Activated CD4-positive, alpha-beta T cell treated with anti-CD3 and anti-CD28 coated beads, Interleukin-2, amount 50 U/mL, for 1 hour (primary cell): ENCODE measurements around the gene GPR6.

Experiments
- DNase-seq: peaks from one replicate; pipeline ENCODE4 v3.0.0-alpha.2; 2020

Gene GPR6, protein sequence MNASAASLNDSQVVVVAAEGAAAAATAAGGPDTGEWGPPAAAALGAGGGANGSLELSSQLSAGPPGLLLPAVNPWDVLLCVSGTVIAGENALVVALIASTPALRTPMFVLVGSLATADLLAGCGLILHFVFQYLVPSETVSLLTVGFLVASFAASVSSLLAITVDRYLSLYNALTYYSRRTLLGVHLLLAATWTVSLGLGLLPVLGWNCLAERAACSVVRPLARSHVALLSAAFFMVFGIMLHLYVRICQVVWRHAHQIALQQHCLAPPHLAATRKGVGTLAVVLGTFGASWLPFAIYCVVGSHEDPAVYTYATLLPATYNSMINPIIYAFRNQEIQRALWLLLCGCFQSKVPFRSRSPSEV

DNA sequence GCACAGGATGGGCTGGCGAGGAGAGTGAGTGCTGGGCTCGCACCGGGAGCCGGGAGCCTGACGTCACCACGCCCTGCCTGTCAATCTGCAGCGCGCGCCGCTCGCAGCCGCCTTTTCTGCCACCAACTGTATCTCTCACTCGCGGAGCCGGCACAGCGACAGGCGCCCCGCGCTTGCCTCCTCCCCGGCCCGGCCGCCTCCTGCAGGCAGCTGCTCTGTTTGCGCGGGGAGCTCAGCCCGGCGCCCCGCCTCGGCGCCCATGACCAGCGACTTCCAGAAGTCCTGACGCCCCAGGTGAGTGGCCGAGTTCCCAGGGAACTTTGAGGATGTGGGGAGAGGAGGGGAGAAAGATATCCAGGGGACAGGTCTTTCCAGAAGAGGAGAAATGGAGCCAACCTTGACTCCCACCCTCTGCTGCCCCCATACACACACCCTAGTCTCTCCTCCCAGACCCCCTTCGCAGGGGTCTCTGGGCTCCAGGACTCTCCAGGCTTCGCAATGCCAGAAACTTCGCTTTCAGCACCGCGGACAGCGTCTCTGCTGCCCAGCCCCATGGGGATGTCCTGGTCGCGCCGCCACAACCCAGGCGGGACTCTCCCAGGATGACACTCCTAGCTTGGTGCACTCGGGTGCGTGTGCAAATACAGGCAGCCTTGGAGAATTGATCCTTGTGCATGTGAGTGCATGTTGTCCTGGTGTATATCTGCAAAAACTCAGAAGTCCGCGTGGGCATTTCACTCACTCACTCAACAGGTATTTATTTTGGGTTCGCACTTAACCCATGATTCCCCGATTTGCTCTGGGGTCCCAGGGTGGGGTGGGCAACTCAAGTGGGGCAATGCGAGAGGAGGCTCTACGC, at the start of gene GPR6:
TSS of gene GPR6 (plus strand) at position 138 of the 859 bp plus-strand sequence. CDS start 802 bp downstream, outside the sequence.
- peak; percentile 4 for DNase-seq

DNA sequence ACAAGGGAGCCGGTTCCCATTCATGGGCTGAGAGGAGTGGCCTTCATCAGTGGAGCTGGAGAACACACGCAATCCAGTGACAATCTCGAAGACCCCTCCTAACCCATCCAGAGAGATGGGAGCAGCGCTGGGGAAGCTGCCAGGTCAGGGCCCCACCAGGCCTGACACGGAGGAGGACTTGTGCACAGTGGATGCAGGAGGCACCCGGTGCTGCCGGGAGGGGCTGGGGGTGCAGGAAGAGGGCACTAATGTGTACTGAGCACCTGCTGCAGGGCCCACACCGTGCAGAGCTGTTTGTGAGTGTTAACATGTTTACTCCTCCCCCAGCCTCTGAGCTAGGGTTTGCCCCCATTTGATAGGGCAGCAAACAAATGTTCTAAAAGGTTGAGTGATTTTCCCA, 43.8 kb upstream of the GPR6 start:
- DNase-seq = no peak

DNA sequence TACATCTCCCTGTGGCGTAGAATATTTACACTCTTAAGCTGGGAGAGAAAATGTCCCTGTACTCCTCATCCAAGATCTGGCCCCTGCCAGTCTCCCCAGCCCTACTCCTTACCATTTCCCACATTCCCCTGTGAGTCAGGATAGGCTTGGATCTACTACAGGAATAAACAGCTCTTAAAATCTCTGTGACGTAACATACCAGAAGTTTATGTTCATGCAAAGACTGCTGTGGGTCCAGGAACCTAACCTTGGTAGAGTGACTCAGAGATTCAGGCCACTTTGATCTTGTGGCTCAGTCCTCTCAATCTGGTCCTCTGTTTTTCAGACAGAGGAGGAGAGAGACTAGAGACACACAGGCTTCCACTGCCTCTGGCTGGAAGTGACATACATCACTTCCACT, 38.5 kb upstream of the GPR6 start:
- no peak for DNase-seq

DNA sequence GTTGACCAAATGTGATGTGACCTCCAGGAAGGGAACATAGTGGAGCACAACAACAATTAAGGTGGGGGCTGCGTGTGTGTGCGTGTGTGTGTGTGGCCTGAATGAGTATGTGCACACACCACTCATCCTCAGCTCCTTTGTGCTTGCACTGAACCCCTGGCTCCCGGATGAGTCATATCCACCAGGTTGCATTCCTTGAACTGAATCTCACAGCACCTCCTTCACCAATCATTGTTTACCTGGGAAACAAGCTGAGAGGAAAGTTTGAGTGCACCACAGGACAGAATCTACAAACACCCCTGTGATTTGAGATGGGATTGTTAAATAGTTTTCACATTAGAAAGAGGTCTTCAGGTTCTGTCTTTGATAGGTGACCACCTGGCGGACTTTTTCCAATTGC, 33.7 kb upstream of the GPR6 start:
- no peak for DNase-seq

DNA sequence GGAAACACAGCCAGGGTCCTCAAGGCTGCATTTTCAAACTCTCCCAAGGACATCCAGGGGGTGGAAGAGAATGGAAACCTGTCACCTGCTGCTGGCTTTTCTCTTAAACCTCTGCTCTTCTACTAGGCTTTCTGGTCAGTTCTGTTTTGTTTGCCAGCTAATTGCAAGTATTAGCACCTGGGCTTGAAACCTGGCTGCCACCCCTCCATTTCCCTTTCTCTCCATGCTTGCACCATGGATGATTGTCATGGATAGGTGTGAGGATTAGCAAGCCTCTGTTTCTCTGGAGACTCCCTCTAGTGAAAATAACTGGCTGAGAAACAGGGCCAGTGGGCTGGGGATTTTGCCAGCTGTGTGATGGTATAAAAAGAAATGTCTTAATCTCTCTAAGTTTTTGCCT, 33.0 kb upstream of the GPR6 start:
- DNase-seq = no peak

DNA sequence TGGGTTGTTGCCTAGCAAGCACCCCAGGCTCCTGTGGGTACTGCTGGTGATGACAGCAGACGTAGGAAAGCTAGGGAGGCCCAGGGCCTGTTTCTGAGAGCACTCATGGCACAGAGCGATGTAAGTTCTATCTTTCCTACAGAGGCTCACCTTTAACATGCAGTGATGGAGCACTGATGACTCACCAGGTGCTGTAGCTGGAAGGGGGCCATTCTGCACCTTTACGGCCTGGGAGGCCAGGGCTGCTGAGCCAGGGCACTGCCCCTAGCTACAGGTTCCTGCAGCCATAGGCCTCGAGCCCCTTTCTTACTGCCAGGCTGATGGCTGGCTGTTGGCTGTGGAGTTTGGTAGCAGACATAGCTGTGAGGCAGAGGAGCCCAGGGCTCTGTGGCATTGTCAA, 31.1 kb upstream of the GPR6 start:
- DNase-seq = no peak

DNA sequence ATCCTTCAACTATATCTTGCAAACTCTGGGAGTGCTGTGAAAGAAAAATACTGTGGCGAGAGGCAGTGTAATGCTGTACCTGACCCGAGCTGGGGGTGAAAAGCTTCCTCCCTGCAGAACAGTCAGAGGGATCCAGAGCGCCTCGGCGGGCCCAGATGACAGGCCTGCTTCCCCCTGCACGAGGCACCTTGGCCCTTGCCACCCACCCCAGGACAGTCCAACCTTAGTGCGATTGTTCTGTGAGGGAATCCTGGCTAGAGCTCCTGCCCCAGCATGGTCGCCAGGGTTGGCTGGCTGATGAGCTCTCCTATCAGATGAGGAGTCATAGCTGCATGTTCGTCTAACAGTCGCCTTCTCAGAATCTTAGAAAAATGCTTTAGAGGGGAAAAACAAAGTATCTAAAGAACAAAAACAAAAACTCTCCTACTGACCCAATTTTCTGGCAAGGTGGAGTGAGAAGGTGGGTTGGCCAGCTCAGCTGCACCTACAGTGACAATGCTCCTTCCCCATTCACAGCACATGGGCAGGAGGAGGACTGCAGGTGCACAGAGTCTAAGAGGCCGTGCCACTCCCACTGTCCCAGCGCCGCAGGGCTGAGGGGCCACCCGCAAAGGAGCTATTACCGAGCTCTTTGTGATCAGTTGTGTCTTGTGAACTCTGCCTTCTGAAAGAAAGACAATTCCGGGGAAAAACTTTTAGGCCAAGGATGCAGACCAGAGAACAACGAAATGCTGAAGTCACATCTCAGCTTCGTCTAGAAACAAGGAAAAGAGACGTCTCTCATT, 28.6 kb upstream of the GPR6 start:
- DNase-seq = no peak

DNA sequence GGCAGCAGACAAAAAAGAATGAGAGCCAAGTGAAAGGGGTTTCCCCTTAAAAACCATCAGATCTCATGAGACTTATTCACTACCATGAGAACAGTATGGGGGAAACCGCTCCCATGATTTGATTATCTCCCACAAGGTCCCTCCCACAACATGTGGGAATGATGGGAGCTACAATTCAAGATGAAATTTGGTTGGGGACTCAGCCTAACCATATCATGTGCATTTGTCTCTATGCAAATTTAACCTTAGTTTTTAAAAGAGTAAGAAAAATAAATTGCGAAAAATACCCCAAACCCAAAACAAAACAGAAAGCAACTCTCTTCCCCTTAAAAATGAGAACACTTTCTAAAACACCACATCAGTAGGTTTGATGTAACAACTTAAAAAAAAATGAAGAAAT, 22.6 kb upstream of the GPR6 start:
- no peak for DNase-seq

DNA sequence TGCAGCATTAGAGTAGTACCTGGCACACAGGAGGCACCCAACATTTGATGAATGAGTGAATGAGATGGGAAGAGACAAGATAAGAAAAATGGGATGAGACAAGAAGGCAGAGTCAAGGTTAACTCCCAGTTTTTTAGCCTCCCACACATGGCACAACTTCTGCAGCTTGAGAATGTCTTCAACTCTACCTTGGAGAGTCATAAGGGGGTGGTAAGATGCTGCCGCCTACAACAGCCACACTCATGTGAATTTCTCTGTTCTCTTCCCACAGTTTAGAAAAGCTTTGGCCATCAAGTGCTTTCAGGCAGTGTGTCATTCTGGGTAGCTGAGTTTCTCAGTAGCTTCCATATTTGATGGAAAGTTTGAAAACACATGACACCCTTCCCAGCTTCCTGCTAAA, 19.5 kb upstream of the GPR6 start:
- no peak for DNase-seq

DNA sequence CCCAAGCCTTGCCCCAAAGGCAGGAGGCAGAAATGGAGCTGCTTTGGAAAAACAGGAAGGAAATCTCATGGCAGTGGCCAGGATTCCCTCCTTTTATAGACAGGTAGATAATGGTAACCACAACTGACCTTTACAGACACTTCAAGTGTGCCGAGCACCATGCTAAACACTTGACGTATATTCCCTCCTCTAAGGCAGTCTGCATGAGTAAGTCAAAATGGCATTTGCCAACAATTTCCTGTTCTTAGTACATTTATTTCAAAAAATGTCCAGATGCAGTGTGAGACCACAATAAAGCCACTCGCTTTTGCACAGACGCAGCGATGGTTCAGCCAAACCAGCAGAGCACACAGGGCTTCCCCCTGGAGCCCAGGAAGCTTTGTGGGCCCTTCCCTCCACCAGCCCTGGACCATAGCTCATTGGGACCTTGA, 16.5 kb upstream of the GPR6 start:
- no peak for DNase-seq

DNA sequence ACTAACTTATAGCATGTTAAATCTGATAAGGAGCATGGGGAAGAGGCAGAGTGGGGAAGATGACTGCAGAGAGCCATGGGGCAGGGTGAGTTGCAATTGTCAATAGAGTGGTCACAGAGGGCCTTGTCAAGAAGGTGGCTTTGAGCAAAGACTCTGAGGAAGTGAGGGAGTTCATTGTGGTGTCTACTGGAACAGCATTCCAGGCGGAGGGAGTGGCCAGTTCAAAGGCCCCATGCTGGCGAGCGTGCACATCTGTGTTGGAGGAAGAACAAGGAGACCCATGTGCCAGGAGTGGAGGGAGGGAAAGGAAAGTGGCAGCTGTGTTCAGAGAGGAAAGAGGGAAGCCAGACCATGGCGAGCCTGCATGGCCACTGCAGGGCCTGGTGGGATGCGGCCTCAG, 15.8 kb upstream of the GPR6 start:
- DNase-seq = no peak

DNA sequence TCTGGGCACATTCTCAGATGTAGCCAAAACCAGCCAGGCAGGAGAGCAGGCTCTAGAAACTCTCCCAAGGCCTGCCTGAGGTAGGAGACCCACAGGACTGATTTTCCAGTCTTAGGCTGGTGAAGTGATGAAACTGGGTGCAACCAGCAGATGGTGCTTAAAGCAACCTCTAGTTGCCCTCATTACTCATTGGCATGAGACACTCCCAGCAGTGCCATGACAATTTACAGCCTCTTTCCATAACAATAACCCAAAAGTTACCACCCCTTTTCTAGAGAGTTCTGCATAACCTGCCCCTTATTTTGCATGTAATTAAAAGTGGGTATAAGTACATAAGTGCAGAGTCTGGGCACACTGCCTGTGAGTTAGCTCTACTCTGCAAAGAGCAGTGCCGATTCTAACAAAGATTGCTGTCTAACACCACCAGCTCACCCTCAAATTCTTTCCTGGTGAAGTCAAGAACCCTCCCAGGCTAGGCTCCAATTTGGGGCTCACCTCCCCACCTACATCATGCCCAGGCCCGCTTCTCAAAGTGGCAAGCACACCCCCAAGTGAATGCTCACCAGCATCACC, 14.4 kb upstream of the GPR6 start:
- no peak for DNase-seq

DNA sequence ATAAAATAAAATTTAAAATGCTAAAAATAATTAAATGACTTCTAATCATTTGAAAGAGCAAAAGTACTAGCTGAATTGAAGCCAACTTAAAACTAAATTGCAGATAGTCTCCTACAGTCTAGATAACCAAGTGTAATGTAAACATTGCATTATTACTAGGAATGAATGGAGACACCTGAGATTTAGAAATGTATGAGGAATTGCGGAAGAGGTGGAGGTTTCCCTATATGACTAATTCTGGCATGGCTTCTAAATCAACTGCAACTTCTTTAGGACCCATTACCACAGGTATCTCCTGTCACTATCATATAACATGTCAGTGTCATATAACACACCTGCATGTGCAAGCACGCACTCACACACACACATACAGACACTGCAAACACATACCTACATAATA, 13.2 kb upstream of the GPR6 start:
- DNase-seq = no peak

DNA sequence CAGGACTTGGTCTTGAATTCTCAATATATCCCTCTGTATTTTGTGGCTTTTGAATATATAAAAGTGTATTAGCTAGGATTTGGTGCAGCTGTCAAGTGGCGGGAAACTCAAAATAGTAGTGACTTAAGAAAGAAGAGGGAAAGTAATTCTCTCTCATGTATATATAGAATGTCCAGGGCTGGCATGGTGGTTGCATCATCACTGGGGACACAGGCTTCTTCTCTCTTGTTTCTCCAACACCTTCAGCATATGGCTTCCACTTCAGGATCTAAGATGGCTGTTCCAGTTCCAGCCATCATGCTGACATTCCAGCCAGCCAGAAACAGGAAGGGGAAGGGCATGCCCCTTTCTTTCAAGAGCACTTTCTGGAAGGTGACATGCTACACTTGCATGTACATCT, 11.8 kb upstream of the GPR6 start:
- no peak for DNase-seq

DNA sequence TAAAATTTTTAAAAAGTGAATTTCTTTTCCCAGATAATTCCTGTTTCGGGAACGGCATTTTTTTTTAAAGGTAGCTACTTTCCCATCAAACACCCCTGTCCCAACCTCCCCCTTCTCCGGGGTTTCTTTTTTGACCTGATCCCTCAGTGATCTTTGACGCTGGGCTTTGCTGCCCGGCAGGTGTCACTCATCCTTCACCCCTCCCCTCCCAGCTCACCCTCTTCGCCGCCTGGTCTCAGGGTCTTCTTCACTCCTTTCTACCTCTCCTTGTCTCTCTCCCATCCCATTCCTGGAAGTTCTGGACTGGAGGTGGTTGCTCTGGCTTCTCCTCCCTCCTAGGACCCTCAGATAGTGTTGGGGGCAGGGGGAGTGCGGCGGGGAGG, 329 bp upstream of the GPR6 start:
- no peak for DNase-seq

DNA sequence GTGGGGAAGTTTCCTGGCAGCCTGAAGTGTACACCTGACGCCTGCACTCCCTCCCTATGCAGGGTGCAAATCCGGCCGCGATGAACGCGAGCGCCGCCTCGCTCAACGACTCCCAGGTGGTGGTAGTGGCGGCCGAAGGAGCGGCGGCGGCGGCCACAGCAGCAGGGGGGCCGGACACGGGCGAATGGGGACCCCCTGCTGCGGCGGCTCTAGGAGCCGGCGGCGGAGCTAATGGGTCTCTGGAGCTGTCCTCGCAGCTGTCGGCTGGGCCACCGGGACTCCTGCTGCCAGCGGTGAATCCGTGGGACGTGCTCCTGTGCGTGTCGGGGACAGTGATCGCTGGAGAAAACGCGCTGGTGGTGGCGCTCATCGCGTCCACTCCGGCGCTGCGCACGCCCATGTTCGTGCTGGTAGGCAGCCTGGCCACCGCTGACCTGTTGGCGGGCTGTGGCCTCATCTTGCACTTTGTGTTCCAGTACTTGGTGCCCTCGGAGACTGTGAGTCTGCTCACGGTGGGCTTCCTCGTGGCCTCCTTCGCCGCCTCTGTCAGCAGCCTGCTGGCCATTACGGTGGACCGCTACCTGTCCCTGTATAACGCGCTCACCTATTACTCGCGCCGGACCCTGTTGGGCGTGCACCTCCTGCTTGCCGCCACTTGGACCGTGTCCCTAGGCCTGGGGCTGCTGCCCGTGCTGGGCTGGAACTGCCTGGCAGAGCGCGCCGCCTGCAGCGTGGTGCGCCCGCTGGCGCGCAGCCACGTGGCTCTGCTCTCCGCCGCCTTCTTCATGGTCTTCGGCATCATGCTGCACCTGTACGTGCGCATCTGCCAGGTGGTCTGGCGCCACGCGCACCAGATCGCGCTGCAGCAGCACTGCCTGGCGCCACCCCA, 1.2 kb downstream of the GPR6 start:
- no peak for DNase-seq

DNA sequence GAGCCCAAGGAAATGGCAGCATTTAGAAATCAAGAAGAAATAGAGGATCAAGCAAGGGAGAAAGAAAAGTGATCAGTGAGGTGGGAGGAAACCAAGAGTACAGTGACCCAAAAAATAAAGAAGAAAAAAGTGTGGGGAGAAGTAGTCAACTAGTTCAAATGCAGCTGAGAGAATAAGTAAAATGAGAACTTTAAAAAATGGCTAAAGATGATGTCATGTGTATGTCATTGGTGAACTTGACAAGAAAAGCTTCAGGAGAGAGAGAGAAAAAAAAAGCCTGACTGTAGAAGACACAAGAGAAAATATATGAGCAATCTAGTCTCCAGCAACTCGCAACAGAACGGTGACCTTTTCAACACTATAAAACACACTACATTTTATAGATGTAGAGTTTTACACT, 6.3 kb downstream of the GPR6 start:
- DNase-seq = no peak

DNA sequence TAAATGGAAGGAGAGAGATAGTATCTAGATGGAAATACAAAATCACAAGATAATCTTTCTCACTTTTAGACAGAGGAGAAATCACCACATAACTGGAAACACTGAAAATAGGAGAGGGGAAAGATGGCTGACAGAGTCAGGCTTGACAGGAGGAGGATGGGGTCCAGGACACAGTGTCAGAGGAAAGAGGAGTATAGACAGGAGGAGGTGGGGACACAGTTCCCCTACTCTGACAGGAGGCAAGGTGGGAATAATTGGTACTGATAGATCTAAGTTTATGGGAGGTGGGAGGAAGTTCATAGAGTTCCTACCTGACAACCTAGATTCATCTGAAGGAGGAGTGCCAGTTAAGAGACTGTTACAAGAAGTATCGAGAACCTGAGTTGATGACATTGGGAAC, 9.1 kb downstream of the GPR6 start:
- DNase-seq = no peak

DNA sequence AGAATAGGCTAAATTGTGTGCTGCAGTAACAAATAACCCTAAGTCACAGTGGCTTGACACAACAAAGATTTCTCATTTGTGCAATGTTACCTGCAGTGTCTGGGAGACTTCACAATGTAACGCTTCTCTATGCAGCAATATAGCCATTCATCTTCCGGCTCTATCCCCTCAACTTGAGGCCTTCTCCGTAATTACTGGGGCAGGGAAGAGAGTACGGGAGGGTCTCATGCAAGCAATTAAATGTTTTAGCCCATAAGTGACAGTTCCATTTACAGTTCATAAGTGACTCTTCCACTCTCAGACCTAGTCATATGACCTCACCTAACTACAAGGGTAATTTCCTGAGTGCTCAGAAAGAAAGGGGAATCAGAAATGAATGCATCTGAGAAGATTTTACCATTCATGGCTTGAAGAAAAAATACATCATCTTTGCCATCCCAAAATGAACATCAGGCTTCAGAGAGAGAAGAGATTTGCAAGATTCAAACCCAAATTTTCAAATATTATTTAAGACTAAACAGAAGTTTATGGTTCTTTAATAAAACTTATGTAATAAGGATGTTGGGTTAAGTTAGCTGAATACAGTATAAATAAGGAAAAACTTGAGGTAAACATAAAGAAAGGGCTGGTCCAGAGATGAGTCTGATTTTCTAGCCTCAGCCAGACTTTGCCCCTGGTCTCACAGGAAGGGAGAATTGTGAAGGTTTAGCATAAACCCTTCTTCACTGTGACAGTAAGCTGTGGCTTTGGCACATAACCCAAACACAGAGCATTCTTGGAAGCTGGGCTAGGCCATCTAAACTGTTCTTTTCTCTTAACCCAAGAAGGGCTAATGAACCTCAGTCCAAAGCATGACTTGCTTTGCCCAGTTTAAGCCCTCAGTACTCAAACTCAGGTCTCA, 13.3 kb downstream of the GPR6 start:
- DNase-seq = no peak

DNA sequence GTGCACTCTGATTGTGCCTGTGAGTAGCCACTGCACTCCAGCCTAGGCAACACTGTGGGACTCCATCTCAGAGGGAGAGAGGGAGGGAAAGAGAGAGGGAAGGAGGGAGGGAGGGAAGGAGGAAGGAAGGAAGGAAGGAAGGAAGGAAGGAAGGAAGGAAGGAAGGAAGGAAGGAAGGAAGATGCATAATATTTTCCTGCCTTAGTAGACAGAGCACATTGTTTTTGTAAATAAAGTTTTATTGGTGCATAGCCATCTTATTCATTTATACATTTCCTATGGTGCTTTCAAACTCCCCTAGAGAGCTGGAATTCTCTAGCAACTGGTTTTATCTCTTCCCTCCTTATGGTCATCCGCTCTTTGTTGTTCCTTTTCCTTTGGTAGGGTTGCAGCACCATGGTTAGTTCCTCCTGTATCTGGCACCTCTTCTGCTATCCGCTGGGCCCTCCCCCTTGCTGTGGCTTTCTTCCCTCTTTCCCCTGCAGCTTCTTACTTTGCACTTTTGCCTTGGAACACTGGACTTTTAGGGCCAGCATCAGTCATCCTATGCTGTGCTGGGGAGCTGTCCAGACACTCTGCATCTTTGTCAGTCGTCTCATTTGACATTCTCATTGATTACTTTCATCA, 20.2 kb downstream of the GPR6 start:
- no peak for DNase-seq

DNA sequence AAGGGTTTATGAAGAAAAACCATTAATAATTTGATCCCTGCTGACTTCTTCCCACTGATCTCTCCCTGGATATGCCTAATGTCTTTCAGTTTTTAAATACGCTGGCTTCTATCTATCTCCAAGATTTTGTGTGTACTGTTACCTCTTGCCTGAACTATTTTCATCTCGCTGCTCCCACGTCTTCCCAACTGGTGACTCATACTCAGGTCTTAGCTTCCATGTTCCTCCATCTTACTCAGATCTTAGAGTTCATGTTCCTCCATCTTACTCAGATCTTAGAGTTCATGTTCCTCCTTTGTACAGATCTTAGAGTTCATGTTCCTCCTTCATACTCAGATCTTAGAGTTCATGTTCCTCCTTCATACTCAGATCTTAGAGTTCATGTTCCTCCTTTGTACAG, 21.6 kb downstream of the GPR6 start:
- no peak for DNase-seq
